Measurements from ENCODE around the gene MME. TPM values are rescaled to one million over a fixed set of nuclear protein-coding genes. Genes with fewer than 3 reads are reported as not detected.

MME gene
- total RNA-seq, 1 donor from 2014 or later, result 2.8 TPM

DNA sequence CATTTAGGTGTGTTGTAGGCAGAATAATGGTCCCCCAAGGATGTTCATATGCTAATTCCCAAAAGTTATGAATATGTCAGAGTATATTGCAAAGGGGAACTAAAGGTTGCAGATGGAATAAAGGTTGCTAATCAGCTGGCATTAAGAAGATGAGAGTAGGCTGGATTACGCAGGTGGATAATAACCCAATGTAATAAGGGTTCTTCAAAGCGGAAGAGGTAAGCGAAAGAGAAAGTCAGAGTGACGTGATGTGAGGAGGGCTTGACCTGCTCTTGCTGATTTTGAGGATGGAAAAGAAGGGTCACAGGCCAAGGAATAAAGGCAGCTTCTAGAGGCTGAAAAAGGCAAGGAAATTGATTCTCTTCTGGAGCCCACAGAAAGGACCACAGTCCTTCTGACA, 109.4 kb downstream of the MME start:
- Histone ChIP-seq H3K4me1 (no peaks in the 10 kb centered on the region), H3K9me3 (replicated peaks) (no peaks in the 10 kb centered on the region), H3K36me3 (no peaks in the 10 kb centered on the region), H3K4me3 (no peak overlapping the region), H3K27ac (replicated peaks) (no peak overlapping the region), H3K27me3 (ENCODE audit: low read depth) (no peaks in the 10 kb centered on the region)
- TF ChIP-seq, protein P1, sequence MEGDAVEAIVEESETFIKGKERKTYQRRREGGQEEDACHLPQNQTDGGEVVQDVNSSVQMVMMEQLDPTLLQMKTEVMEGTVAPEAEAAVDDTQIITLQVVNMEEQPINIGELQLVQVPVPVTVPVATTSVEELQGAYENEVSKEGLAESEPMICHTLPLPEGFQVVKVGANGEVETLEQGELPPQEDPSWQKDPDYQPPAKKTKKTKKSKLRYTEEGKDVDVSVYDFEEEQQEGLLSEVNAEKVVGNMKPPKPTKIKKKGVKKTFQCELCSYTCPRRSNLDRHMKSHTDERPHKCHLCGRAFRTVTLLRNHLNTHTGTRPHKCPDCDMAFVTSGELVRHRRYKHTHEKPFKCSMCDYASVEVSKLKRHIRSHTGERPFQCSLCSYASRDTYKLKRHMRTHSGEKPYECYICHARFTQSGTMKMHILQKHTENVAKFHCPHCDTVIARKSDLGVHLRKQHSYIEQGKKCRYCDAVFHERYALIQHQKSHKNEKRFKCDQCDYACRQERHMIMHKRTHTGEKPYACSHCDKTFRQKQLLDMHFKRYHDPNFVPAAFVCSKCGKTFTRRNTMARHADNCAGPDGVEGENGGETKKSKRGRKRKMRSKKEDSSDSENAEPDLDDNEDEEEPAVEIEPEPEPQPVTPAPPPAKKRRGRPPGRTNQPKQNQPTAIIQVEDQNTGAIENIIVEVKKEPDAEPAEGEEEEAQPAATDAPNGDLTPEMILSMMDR (IDR thresholded peaks at IDR 0.05; ENCODE audit: borderline replicate concordance), result no peak
- intact Hi-C loops (cut with micrococcal nuclease), result no loop called here
- no peak for DNase-seq

DNA sequence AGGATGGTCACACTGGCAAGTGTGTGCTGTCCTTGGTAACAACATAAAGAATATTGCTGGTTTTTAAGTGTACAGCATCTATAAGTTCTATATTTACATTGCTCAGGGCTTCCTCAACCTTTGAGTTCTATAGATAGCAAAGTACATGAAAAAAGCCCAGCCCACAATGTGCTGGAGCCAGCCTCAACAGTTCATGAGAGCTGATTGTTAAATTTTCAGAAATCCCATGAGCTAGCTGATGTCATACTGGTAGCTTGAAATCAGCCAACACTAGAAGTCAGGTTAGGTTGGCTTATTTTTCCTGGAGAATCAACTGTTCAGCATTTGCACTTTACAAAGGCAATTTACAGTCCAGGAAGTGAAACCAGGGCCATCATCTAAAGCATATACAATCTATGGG, 110.6 kb downstream of the MME start:
- no peak overlapping the region for H3K27ac ChIP-seq (replicated peaks)

DNA sequence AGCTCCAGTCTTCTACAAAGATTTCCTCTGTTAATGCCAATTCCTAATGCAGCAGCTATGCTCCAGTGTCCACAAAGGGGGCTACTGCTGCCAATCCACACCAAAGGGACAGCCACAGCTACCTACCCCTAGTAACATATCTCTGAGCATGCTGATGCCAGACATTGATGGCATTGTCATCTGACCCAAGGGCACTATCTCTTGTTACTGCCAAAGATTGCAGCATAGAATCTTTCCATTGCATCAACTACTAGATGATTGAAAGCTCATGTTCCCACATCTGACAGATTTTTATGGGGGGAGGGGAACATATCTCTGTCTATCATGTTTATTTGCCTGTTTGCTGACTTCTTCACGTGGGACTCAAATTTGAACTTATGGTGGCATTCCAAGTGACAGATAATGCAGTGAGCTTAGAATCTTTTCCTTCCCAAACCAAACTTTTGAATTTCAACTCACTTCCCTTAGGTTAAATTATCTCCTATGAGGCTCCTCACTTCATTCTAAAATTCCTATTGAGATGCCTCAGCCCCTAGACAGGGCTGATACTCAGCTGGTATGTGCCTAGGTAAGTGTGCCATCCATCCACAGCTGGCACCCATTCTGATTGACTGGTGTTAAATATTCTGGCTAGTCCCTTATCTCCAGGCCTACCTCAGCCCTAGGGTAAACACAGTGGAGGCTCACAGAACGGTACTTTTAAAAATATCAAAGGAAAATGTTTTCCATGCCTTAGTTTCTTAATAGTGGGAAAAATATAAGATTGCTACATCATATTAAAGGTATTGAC, 113.0 kb downstream of the MME start:
- TF ChIP-seq, protein P1 (IDR thresholded peaks at IDR 0.05; ENCODE audit: borderline replicate concordance), result no peak
- H3K27ac ChIP-seq (replicated peaks), result no peak overlapping the region
- intact Hi-C loops (cut with micrococcal nuclease), result no loop called here

More for the DNA sequence above, 110.6 kb downstream of the MME start:
- Histone ChIP-seq H3K4me3 (no peak overlapping the region), H3K27me3 (ENCODE audit: low read depth) (no peaks in the 10 kb centered on the region), H3K9me3 (replicated peaks) (no peaks in the 10 kb centered on the region), H3K4me1 (no peaks in the 10 kb centered on the region), H3K36me3 (no peaks in the 10 kb centered on the region)
- TF ChIP-seq, protein P1 (IDR thresholded peaks at IDR 0.05; ENCODE audit: borderline replicate concordance), result no peak
- DNase-seq, result no peak
- intact Hi-C loops (cut with micrococcal nuclease), result no loop called here

DNA sequence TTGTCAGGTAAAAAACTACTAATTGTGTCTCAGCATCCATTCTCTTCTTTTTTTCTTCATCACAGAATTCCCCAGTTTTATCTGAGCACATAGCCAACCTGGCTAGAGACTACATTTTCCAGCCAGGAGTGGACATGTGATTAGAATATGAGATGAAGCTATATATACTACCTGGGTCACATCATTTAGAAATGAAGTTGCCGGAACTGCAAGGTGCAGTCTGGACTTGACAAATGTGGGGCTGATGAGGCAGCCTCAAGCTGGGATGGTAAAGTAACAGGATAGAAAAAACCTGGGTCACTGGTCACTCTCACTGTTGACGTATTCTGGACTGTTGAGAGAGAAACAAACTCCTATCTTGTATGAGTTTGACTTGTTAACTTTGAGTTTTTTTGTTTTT, 113.7 kb downstream of the MME start:
- no peak overlapping the region for H3K4me3 ChIP-seq
- no peak for DNase-seq
- no peaks in the 10 kb centered on the region for H3K36me3 ChIP-seq
- H3K27ac ChIP-seq (replicated peaks), result no peak overlapping the region
- no peaks in the 10 kb centered on the region for H3K9me3 ChIP-seq (replicated peaks)
- H3K27me3 ChIP-seq (ENCODE audit: low read depth), result no peaks in the 10 kb centered on the region
- TF ChIP-seq, protein P1 (IDR thresholded peaks at IDR 0.05; ENCODE audit: borderline replicate concordance), result no peak
- intact Hi-C loops (cut with micrococcal nuclease), result no loop called here
- H3K4me1 ChIP-seq, result no peaks in the 10 kb centered on the region

More for the DNA sequence above, 113.0 kb downstream of the MME start:
- no peaks in the 10 kb centered on the region for H3K4me1 ChIP-seq
- no peaks in the 10 kb centered on the region for H3K9me3 ChIP-seq (replicated peaks)
- H3K27me3 ChIP-seq (ENCODE audit: low read depth), result no peaks in the 10 kb centered on the region
- DNase-seq, result no peak
- H3K4me3 ChIP-seq, result no peak overlapping the region
- no peaks in the 10 kb centered on the region for H3K36me3 ChIP-seq

DNA sequence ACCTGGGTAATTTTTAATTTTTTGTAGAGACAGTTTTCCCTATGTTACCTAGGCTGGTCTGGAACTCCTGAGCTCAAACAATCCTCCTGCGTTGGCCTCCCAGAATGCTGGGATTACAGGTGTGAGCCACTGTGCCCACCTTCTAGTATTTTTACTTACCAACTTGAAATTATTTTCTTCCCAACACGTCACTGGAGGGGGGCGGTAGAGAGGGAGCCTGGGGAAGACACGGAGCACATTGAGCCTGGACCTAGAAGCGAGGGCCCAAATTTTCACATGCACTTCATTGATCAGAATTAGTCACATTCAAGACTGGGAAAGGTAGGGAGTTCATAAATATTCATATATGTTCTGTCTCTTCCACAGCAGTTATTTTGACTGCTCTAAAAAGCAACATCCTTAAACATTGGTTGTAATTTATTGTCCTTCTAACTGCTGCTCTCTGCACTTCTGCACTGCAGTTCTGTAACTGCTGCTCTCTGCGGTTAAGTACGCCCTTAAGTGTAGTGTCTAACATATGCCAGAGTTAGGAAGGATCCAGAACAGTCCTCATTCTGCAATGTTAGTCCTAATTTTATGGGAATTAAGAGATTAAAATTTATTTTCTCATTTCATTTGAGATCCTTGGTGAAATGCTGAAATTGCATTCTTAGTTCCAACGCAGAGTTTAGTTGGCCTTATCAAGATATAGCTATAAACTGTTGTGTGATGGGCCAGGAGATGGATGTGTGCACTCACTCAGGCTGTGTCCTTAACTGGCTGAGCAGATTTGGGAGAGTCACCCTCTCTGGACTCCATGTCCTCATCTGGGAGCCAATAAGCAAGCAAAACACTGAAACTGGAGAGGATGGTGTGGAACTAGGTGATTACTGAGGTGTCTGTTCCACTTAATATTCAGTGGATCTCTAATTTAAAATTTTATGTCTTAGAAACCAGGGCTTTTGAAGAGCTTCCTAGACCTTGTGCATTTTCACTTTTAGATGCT, 115.1 kb downstream of the MME start:
- intact Hi-C loops (cut with micrococcal nuclease), result no loop called here
- Histone ChIP-seq H3K9me3 (replicated peaks) (no peaks in the 10 kb centered on the region), H3K4me1 (no peaks in the 10 kb centered on the region), H3K27ac (replicated peaks) (no peak overlapping the region), H3K4me3 (no peak overlapping the region), H3K27me3 (ENCODE audit: low read depth) (no peaks in the 10 kb centered on the region), H3K36me3 (no peaks in the 10 kb centered on the region)
- DNase-seq, result no peak
- TF ChIP-seq, protein P1 (IDR thresholded peaks at IDR 0.05; ENCODE audit: borderline replicate concordance), result no peak

Measured in left ventricle myocardium inferior (tissue), 1 donor.